Upper lobe of left lung (tissue), 4 donors: Measurements from ENCODE around the gene TREH.

Experiments
- CTCF ChIP-seq, 6 experiments: fragments of 450-650 bp in 4 of 6; fragments of 200-600 bp in 2 of 6; sonication (generic) in 2 of 6; IDR thresholded peaks; one replicate each; pipeline ENCODE4 v1.5.1; 2016 to 2019; ENCODE audit warnings: antibody characterized with exemption in 6 of 6
- POLR2AphosphoS5 ChIP-seq, 2 donors: sonication (generic); formaldehyde crosslinking; IDR thresholded peaks; one replicate each; pipeline ENCODE4 v1.5.1; 2017; ENCODE audit warnings: antibody characterized with exemption in 2 of 2

DNA sequence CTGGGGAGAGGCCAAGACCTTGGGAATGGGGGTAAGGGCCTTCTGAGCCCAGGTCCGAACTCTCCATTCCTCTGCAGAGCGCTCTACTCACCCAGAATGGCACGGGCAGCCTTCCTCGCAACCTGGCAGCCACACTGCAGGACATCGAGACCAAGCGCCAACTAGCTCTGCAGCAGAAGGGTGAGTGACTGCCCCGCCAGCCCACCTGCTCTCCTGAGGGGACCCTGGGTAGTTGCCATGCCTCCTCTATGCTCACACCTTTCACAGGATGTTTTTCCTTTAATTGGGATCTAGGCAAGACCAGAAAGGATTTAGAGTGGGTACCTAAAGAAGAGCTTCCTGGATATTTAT lies 35.5 kb downstream of the TREH start:
- no peak for TF ChIP-seq POLR2AphosphoS5 (IDR thresholded peaks at IDR 0.05)
- TF ChIP-seq CTCF (IDR thresholded peaks at IDR 0.05), result no peak
